H9 (cell line): ENCODE data around the gene CUL2. TPM values are rescaled to one million over a fixed set of nuclear protein-coding genes. Genes with fewer than 3 reads are reported as not detected.

ENCODE experiments used
- DNase-seq: peaks from one replicate; pipeline ENCODE4 v3.0.0-alpha.2; 2017
- H2AFZ ChIP-seq: one replicate; pipeline ENCODE4 v1.6.1; 2013; ENCODE audit warnings: mild to moderate bottlenecking, low read length, control low read depth, moderate library complexity
- H2AK5ac ChIP-seq: 2 replicates; pipeline ENCODE4 v1.6.1; 2013; ENCODE audit warnings: low read length, control low read depth, mixed read lengths; ENCODE audit not compliant: insufficient read length
- H2BK120ac ChIP-seq: one replicate; pipeline ENCODE4 v1.6.1; 2013; ENCODE audit warnings: low read depth, mild to moderate bottlenecking, low read length, control low read depth, inconsistent platforms; ENCODE audit not compliant: poor library complexity, severe bottlenecking
- H2BK12ac ChIP-seq: 2 replicates; pipeline ENCODE4 v1.6.1; 2013; ENCODE audit warnings: low read length, control low read depth, mixed read lengths, low read depth; ENCODE audit not compliant: insufficient read length
- H2BK15ac ChIP-seq: 2 replicates; pipeline ENCODE4 v1.6.1; 2013; ENCODE audit warnings: low read depth, low read length, control low read depth
- H2BK20ac ChIP-seq: one replicate; pipeline ENCODE4 v1.6.1; 2013; ENCODE audit warnings: low read depth, mild to moderate bottlenecking, low read length, control low read depth, inconsistent platforms; ENCODE audit not compliant: poor library complexity, severe bottlenecking
- H2BK5ac ChIP-seq: 2 replicates; pipeline ENCODE4 v1.6.1; 2013; ENCODE audit warnings: low read length, control low read depth, mixed read lengths; ENCODE audit not compliant: insufficient read length
- H3K14ac ChIP-seq: 2 replicates; pipeline ENCODE4 v1.6.1; 2013; ENCODE audit warnings: low read length, control low read depth; ENCODE audit not compliant: insufficient read depth
- H3K18ac ChIP-seq: 2 replicates; pipeline ENCODE4 v1.6.1; 2013; ENCODE audit warnings: low read depth, mild to moderate bottlenecking, mixed read lengths, low read length, control low read depth; ENCODE audit not compliant: insufficient read length
- H3K23ac ChIP-seq: 2 replicates; pipeline ENCODE4 v1.6.1; 2013; ENCODE audit warnings: low read length, control low read depth, mixed read lengths, low read depth; ENCODE audit not compliant: insufficient read length
- H3K23me2 ChIP-seq: 2 replicates; pipeline ENCODE4 v1.6.1; 2013; ENCODE audit warnings: low read depth, mild to moderate bottlenecking, mixed read lengths, low read length, control low read depth; ENCODE audit not compliant: insufficient read length, poor library complexity, severe bottlenecking
- H3K27ac ChIP-seq: 2 replicates; pipeline ENCODE4 v1.5.1; 2013; ENCODE audit warnings: low read length, control low read depth, mixed read lengths, low read depth; ENCODE audit not compliant: insufficient read length
- H3K27me3 ChIP-seq: 2 replicates; pipeline ENCODE4 v1.6.1; 2013; ENCODE audit warnings: low read length, control low read depth, inconsistent platforms; ENCODE audit not compliant: insufficient read depth
- H3K4ac ChIP-seq: 2 replicates; pipeline ENCODE4 v1.6.1; 2013; ENCODE audit warnings: low read depth, mild to moderate bottlenecking, control low read depth, inconsistent platforms, low read length, moderate library complexity
- H3K4me1 ChIP-seq: 2 replicates; pipeline ENCODE4 v1.6.1; 2013; ENCODE audit warnings: low read length, control low read depth, inconsistent platforms; ENCODE audit not compliant: insufficient read depth
- H3K4me2 ChIP-seq: 2 replicates; pipeline ENCODE4 v1.6.1; 2013; ENCODE audit warnings: low read length, control low read depth, mixed read lengths; ENCODE audit not compliant: insufficient read length, insufficient read depth
- H3K56ac ChIP-seq: 2 replicates; pipeline ENCODE4 v1.6.1; 2013; ENCODE audit warnings: low read depth, mild to moderate bottlenecking, mixed read lengths, low read length, control low read depth; ENCODE audit not compliant: insufficient read length
- H3K79me1 ChIP-seq: 2 replicates; pipeline ENCODE4 v1.6.1; 2013; ENCODE audit warnings: low read depth, mild to moderate bottlenecking, moderate library complexity, low read length, control low read depth, inconsistent platforms; ENCODE audit not compliant: insufficient read depth, poor library complexity, severe bottlenecking
- H3K79me2 ChIP-seq: 2 replicates; pipeline ENCODE4 v1.6.1; 2013; ENCODE audit warnings: low read length, control low read depth, inconsistent platforms; ENCODE audit not compliant: insufficient read depth
- H3K9ac ChIP-seq: 2 replicates; pipeline ENCODE4 v1.6.1; 2013; ENCODE audit warnings: low read length, control low read depth, mixed read lengths; ENCODE audit not compliant: insufficient read length; ENCODE audit errors: extremely low read depth
- H3K9me3 ChIP-seq: one replicate; pipeline ENCODE4 v1.6.1; 2013; ENCODE audit warnings: low read depth, low read length, inconsistent platforms; ENCODE audit not compliant: control insufficient read depth
- H3T11ph ChIP-seq: one replicate; pipeline ENCODE4 v1.6.1; 2013; ENCODE audit warnings: mild to moderate bottlenecking, low read length, control low read depth, inconsistent platforms
- H4K20me1 ChIP-seq: one replicate; pipeline ENCODE4 v1.6.1; 2013; ENCODE audit not compliant: control insufficient read depth, insufficient read length, insufficient read depth
- H4K5ac ChIP-seq: 2 replicates; pipeline ENCODE4 v1.6.1; 2013; ENCODE audit warnings: low read depth, mild to moderate bottlenecking, mixed read lengths, low read length, control low read depth; ENCODE audit not compliant: insufficient read length
- H4K8ac ChIP-seq: replicated peaks from 2 replicates; pipeline ENCODE4 v1.6.1; 2013; ENCODE audit warnings: low read length, control low read depth, mixed read lengths, low read depth; ENCODE audit not compliant: insufficient read length
- H4K91ac ChIP-seq: 2 replicates; pipeline ENCODE4 v1.6.1; 2013; ENCODE audit warnings: low read depth, mild to moderate bottlenecking, moderate library complexity, mixed read lengths, low read length, control low read depth; ENCODE audit not compliant: insufficient read length
- H3K27ac Mint-ChIP-seq, 3 experiments: 2 replicates in 2 of 3; 3 replicates in 1 of 3; pipeline ENCODE4 v1.8.0; 2020 to 2021; ENCODE audit warnings: mixed read lengths in 3 of 3, mild to moderate bottlenecking in 1 of 3, moderate library complexity in 1 of 3
- H3K27me3 Mint-ChIP-seq: 2 replicates; pipeline ENCODE4 v1.8.0; 2021; ENCODE audit warnings: low read depth, mild to moderate bottlenecking, moderate library complexity, mixed read lengths
- H3K36me3 Mint-ChIP-seq, 3 experiments: 2 replicates in 2 of 3; 3 replicates in 1 of 3; pipeline ENCODE4 v1.8.0; 2020 to 2021; ENCODE audit warnings: low read depth in 3 of 3, mixed read lengths in 3 of 3; ENCODE audit not compliant: insufficient read depth in 1 of 3
- H3K4me1 Mint-ChIP-seq, 2 experiments: 2 replicates each; pipeline ENCODE4 v1.8.0; 2020; ENCODE audit warnings: mixed read lengths in 2 of 2
- H3K4me3 Mint-ChIP-seq, 2 experiments: 2 replicates in 1 of 2; 3 replicates in 1 of 2; pipeline ENCODE4 v1.8.0; 2020 to 2021; ENCODE audit warnings: mild to moderate bottlenecking in 2 of 2, mixed read lengths in 2 of 2, moderate library complexity in 1 of 2
- H3K9me3 Mint-ChIP-seq, 2 experiments: 2 replicates in 1 of 2; 3 replicates in 1 of 2; pipeline ENCODE4 v1.8.0; 2020; ENCODE audit warnings: mild to moderate bottlenecking in 2 of 2, mixed read lengths in 2 of 2, moderate library complexity in 1 of 2
- CTCF ChIP-seq: fragments of 200-600 bp; sonication (generic); conservative IDR thresholded peaks from 3 replicates; pipeline ENCODE4 v1.8.0; 2021; ENCODE audit warnings: antibody characterized with exemption, mild to moderate bottlenecking
- total RNA-seq: library from RNA; stranded (reverse); gene quantifications from 2 replicates; pipeline ENCODE4 v1.2.1, GENCODE V29; 2021

Gene CUL2
- total RNA-seq, 1 experiment from 2014 or later, result 43.3 TPM

GRCh38 chr10:35059481-35059880, 30.7 kb downstream of the CUL2 start:
- Mint-ChIP-seq H3K27me3 (no peaks in the 10 kb centered on the region), H3K4me3 (no peak overlapping the region), H3K27ac (peak overlapping the region in 1 of 3 experiments; percentile 61; a peak in 1 of 7 replicates), H3K4me1 (peaks cover 10 to 19% of the 10 kb centered on the region in 2 experiments), H3K9me3 (no peaks in the 10 kb centered on the region), H3K36me3 (peaks cover 5 to 36% (median 28%) of the 10 kb centered on the region in 3 experiments; a peak in 5 of 7 replicates)
- Histone ChIP-seq H4K20me1 (no peaks in the 10 kb centered on the region), H3K27ac (no peak overlapping the region), H2AK5ac (no peak overlapping the region), H3T11ph (no peak overlapping the region), H2BK15ac (no peak overlapping the region), H3K79me2 (no peaks in the 10 kb centered on the region), H2BK120ac (no peak overlapping the region), H4K8ac (no peak overlapping the region), H2BK12ac (no peak overlapping the region), H2BK5ac (no peak overlapping the region), H3K23ac (no peak overlapping the region), H2AFZ (no peak overlapping the region), H3K23me2 (no peaks in the 10 kb centered on the region), H3K79me1 (no peaks in the 10 kb centered on the region), H3K4me1 (peaks cover 3% of the 10 kb centered on the region), H3K9ac (no peak overlapping the region), H4K5ac (no peak overlapping the region), H3K4ac (no peak overlapping the region), H3K9me3 (no peaks in the 10 kb centered on the region), H3K4me2 (no peak overlapping the region), H4K91ac (no peak overlapping the region), H3K56ac (no peak overlapping the region), H2BK20ac (no peak overlapping the region), H3K14ac (no peak overlapping the region), H3K27me3 (no peaks in the 10 kb centered on the region), H3K18ac (no peak overlapping the region)
- TF ChIP-seq CTCF, result no peak
- DNase-seq, result no peak
